GM12891 (cell line): ENCODE data around the gene PTPRN2.

Source experiments
- POLR2A ChIP-seq: IDR thresholded peaks from 2 replicates; pipeline ENCODE4 v1.6.1; 2011; ENCODE audit warnings: low read depth, low read length, control low read depth
- POLR2AphosphoS5 ChIP-seq: IDR thresholded peaks from 2 replicates; pipeline ENCODE4 v1.6.1; 2011; ENCODE audit warnings: low read depth, low read length, control low read depth
- POU2F2 ChIP-seq: IDR thresholded peaks from 2 replicates; pipeline ENCODE4 v1.6.1; 2011; ENCODE audit warnings: low read depth, mild to moderate bottlenecking, control low read depth, low read length, moderate library complexity
- TAF1 ChIP-seq: IDR thresholded peaks from 2 replicates; pipeline ENCODE4 v1.6.1; 2011; ENCODE audit warnings: low read depth, low read length, control low read depth

GRCh38 chr7:157923903-157924630 is 663.6 kb downstream of the PTPRN2 start:
- TF ChIP-seq POLR2A: no peak
- TF ChIP-seq POLR2AphosphoS5: no peak
- TF ChIP-seq POU2F2: no peak
- TF ChIP-seq TAF1: no peak
